Kidney epithelial cell (primary cell): ENCODE results near the gene OLFML2B. TPM values are rescaled to one million over a fixed set of nuclear protein-coding genes. Genes with fewer than 3 reads are reported as not detected.

Experiments
- DNase-seq: peaks from one replicate; pipeline ENCODE4 v3.0.0-alpha.2; 2010; ENCODE audit warnings: low read depth
- H3K27me3 ChIP-seq: 2 replicates; pipeline ENCODE4 v1.6.0; 2011; ENCODE audit warnings: low read length; ENCODE audit not compliant: control insufficient read depth, insufficient read depth
- H3K36me3 ChIP-seq: 2 replicates; pipeline ENCODE4 v1.5.1; 2011; ENCODE audit warnings: low read length; ENCODE audit not compliant: control insufficient read depth, insufficient read depth
- H3K4me3 ChIP-seq: 2 replicates; pipeline ENCODE4 v1.5.1; 2011; ENCODE audit warnings: low read depth, mild to moderate bottlenecking, control low read depth, low read length
- CTCF ChIP-seq: IDR thresholded peaks from 2 replicates; pipeline ENCODE4 v1.5.1; 2011; ENCODE audit warnings: mild to moderate bottlenecking, moderate library complexity, low read length, control low read depth, inconsistent platforms; ENCODE audit not compliant: insufficient read depth, poor library complexity, severe bottlenecking
- total RNA-seq: library from RNA; depleted of rRNA; stranded (reverse); fragments of >200 nt; gene quantifications from 2 replicates; pipeline ENCODE4 v1.2.3, GENCODE V29; 2015

OLFML2B gene
- total RNA-seq, 1 donor from 2014 or later, result 3.1 TPM

- no peak for TF ChIP-seq CTCF
- H3K4me3 ChIP-seq, result no peak overlapping the region
- no peak for DNase-seq
- no peaks in the 10 kb centered on the region for H3K27me3 ChIP-seq
- H3K36me3 ChIP-seq, result no peaks in the 10 kb centered on the region
Measured at GRCh38 chr1:162033428-162033827, 9.8 kb upstream of the OLFML2B start.

- DNase-seq, result no peak
- no peaks in the 10 kb centered on the region for H3K36me3 ChIP-seq
- no peak overlapping the region for H3K4me3 ChIP-seq
- no peak for TF ChIP-seq CTCF
- H3K27me3 ChIP-seq, result no peaks in the 10 kb centered on the region
Measured at GRCh38 chr1:162030759-162031280, 7.2 kb upstream of the OLFML2B start.

- no peaks in the 10 kb centered on the region for H3K27me3 ChIP-seq
- H3K4me3 ChIP-seq, result no peak overlapping the region
- no peaks in the 10 kb centered on the region for H3K36me3 ChIP-seq
- DNase-seq, result no peak
- TF ChIP-seq CTCF, result no peak
Measured at GRCh38 chr1:162029157-162029556, 5.5 kb upstream of the OLFML2B start.

- no peak overlapping the region for H3K4me3 ChIP-seq
- H3K27me3 ChIP-seq, result no peaks in the 10 kb centered on the region
- H3K36me3 ChIP-seq, result no peaks in the 10 kb centered on the region
- DNase-seq, result no peak
- TF ChIP-seq CTCF, result no peak
Measured at GRCh38 chr1:162028726-162029125, 5.1 kb upstream of the OLFML2B start.

GRCh38 chr1:162026881-162027280 lies 3.2 kb upstream of the OLFML2B start:
- DNase-seq, result no peak
- no peaks in the 10 kb centered on the region for H3K27me3 ChIP-seq
- TF ChIP-seq CTCF, result no peak
- no peaks in the 10 kb centered on the region for H3K36me3 ChIP-seq
- H3K4me3 ChIP-seq, result no peak overlapping the region

GRCh38 chr1:162025541-162025940 lies 1.9 kb upstream of the OLFML2B start:
- H3K27me3 ChIP-seq, result no peaks in the 10 kb centered on the region
- TF ChIP-seq CTCF, result no peak
- no peak overlapping the region for H3K4me3 ChIP-seq
- H3K36me3 ChIP-seq, result no peaks in the 10 kb centered on the region
- no peak for DNase-seq
